SU-DHL-6 (cell line): ENCODE data around the gene MLH3.

ENCODE experiments used
- CTCF ChIP-seq: fragments of 200-600 bp; sonication (generic); IDR thresholded peaks from one replicate; pipeline ENCODE4 v1.5.1; 2017; ENCODE audit warnings: antibody characterized with exemption, mild to moderate bottlenecking, low read length, moderate library complexity; ENCODE audit not compliant: insufficient read depth, poor library complexity, severe bottlenecking
- EZH2phosphoT487 ChIP-seq: fragments of 200-600 bp; sonication (generic), shearing (Covaris generic); conservative IDR thresholded peaks from 2 replicates; pipeline ENCODE4 v1.6.1; 2018; ENCODE audit warnings: mild to moderate bottlenecking, antibody characterized with exemption, low read length, moderate library complexity, mixed read lengths

- TF ChIP-seq CTCF: no peak
- no peak for TF ChIP-seq EZH2phosphoT487
Measured at GRCh38 chr14:74974364-74975058, 76.8 kb downstream of the MLH3 start.
